ENCODE results near the gene SPRED3.

DNA sequence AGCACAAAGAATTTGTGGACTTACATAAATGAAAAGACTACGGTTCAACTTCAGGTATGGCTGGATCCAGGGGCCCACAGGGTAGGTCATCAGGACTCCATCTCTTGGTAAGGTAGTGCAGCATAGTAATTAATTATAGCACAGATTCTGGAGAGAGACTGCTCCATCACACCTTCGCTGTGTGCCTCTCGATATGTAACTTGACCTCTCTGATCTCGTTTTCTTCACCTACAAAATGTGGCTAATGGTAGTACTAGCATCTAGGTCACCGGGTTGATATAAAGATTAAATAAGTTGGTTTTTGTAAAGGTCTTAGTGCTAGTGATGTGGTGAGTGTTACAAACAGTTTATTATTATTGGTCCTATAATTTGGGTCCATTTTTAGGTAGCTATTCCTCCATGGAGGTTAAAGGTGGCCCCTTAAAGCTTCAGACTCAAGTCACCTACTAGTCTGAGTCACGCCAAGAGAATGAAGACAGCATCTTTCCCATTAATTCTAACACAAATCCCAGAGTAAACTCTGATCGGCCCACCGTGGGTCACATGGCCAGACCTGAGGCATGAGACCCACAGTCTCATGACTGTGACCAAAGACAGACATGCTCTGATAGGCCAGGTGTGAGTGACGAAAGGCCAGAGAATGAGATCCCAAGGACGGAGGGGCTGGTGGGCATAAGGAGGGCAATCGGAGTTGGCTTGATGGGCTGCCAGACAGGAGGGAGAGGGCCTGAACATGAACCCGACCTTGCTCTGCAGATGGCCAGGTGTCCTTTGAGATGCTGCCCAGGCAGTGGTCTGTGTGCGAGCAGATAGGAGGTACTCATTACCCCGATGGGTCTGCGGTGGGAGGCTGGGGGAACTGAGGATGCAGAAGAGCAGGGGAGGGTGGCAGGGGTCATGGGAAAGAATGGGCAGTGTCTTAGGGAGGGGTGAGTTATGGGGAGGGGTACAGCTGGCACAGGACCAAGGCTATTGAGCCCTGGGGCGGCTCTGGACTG is 32.5 kb upstream of the SPRED3 start:
- TF ChIP-seq, protein P1, sequence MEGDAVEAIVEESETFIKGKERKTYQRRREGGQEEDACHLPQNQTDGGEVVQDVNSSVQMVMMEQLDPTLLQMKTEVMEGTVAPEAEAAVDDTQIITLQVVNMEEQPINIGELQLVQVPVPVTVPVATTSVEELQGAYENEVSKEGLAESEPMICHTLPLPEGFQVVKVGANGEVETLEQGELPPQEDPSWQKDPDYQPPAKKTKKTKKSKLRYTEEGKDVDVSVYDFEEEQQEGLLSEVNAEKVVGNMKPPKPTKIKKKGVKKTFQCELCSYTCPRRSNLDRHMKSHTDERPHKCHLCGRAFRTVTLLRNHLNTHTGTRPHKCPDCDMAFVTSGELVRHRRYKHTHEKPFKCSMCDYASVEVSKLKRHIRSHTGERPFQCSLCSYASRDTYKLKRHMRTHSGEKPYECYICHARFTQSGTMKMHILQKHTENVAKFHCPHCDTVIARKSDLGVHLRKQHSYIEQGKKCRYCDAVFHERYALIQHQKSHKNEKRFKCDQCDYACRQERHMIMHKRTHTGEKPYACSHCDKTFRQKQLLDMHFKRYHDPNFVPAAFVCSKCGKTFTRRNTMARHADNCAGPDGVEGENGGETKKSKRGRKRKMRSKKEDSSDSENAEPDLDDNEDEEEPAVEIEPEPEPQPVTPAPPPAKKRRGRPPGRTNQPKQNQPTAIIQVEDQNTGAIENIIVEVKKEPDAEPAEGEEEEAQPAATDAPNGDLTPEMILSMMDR (IDR thresholded peaks at IDR 0.05; ENCODE audit: poor library complexity, severe bottlenecking): no peak
- TF ChIP-seq RAD21 (conservative IDR thresholded peaks at IDR 0.05): no peak

Measured in neural cell (in vitro differentiated cells).